Stimulated activated CD8-positive, alpha-beta memory T cell treated with anti-CD3 and anti-CD28 coated beads, Interleukin-4, amount 100 ng/mL, for 24 hours (primary cell): ENCODE measurements around the gene VCPKMT.
A peak's percentile ranks its signal among the peaks of the same experiment; 100 is the strongest.

Source experiments
- DNase-seq: peaks from one replicate; pipeline ENCODE4 v3.0.0-alpha.2; 2020; ENCODE audit warnings: low read depth

Gene VCPKMT

GRCh38 chr14:50116181-50116956 lies at the start of gene VCPKMT:
VCPKMT (minus strand) TSS chr14:50116572; CDS start chr14:50116552, 20 bp downstream.
- peak; percentile 96 for DNase-seq

- DNase-seq = no peak
Observed at GRCh38 chr14:50156111-50156510, 39.7 kb upstream of the VCPKMT start.

- DNase-seq = no peak
Observed at GRCh38 chr14:50148799-50149198, 32.4 kb upstream of the VCPKMT start.

- DNase-seq = no peak
Observed at GRCh38 chr14:50139192-50139591, 22.8 kb upstream of the VCPKMT start.

GRCh38 chr14:50127802-50128201 lies 11.4 kb upstream of the VCPKMT start:
- DNase-seq = no peak

- DNase-seq = no peak
Observed at GRCh38 chr14:50123062-50123461, 6.7 kb upstream of the VCPKMT start.

- no peak for DNase-seq
Observed at GRCh38 chr14:50122291-50122690, 5.9 kb upstream of the VCPKMT start.

GRCh38 chr14:50121486-50121885 lies 5.1 kb upstream of the VCPKMT start:
- no peak for DNase-seq

- no peak for DNase-seq
Observed at GRCh38 chr14:50117456-50117855, 1.1 kb upstream of the VCPKMT start.

GRCh38 chr14:50116966-50117365 lies 594 bp upstream of the VCPKMT start:
- DNase-seq = no peak

GRCh38 chr14:50113381-50114035 lies 2.9 kb downstream of the VCPKMT start:
- DNase-seq = no peak

- no peak for DNase-seq
Observed at GRCh38 chr14:50110323-50111037, 5.9 kb downstream of the VCPKMT start.

GRCh38 chr14:50109342-50109741 lies 7.0 kb downstream of the VCPKMT start:
- no peak for DNase-seq

- no peak for DNase-seq
Observed at GRCh38 chr14:50107850-50108249, 8.5 kb downstream of the VCPKMT start.

- no peak for DNase-seq
Observed at GRCh38 chr14:50106178-50106577, 10.2 kb downstream of the VCPKMT start.

GRCh38 chr14:50103558-50103957 lies 12.8 kb downstream of the VCPKMT start:
- no peak for DNase-seq

- no peak for DNase-seq
Observed at GRCh38 chr14:50101417-50101816, 15.0 kb downstream of the VCPKMT start.

GRCh38 chr14:50100805-50101204 lies 15.6 kb downstream of the VCPKMT start:
- DNase-seq = no peak

GRCh38 chr14:50099335-50099734 lies 17.0 kb downstream of the VCPKMT start:
- no peak for DNase-seq

GRCh38 chr14:50095895-50096294 lies 20.5 kb downstream of the VCPKMT start:
- DNase-seq = no peak

- DNase-seq = no peak
Observed at GRCh38 chr14:50094056-50094755, 22.2 kb downstream of the VCPKMT start.

GRCh38 chr14:50093496-50093895 lies 22.9 kb downstream of the VCPKMT start:
- DNase-seq = no peak
